ENCODE measurements around the gene LTB. TPM values are rescaled to one million over a fixed set of nuclear protein-coding genes. Genes with fewer than 3 reads are reported as not detected.

LTB gene
- total and polyA plus RNA-seq, 2 of the 13 experiments (the other 11 are each of a cell fraction or from before 2014, with no cell fraction given): 0.09 to 0.22 TPM

DNA sequence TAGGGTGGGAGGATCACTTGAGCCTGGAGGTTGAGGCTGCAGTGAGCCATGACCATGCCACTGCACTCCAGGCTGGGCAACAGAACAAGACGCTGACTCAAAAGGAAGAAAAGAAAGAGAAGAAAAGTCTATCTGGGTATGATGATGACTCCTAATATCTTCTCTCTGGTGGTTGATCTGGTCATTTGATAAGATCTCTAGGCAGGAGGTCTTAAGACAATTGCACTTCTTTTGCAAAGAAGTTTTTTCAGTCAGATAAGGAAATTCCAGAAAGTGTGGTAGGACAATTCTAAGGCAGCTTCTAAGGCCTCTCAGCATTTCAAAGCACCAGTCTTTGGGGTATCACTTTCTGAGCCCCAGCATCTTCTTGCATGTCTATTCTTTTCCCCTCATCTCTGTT is 25.1 kb upstream of the LTB start:
- Histone ChIP-seq H3K4me3 (replicated peaks in 1 of 3; ENCODE audit: insufficient read depth in 1 of 3, low read depth in 2 of 3, low read length in 3 of 3) (no peak overlapping the region), H4K20me1 (ENCODE audit: insufficient read depth, low read length) (no peaks in the 10 kb centered on the region), H3K27ac (ENCODE audit: extremely low read length, insufficient read depth, low read length) (no peak overlapping the region), H3K79me2 (ENCODE audit: insufficient read depth, low read length) (no peaks in the 10 kb centered on the region), H3K27me3 (ENCODE audit: control insufficient read depth in 1 of 2, insufficient read depth in 2 of 2, low read length in 2 of 2) (peaks cover 0 to 2% of the 10 kb centered on the region in 2 experiments; a peak in 3 of 5 replicates), H3K9ac (ENCODE audit: insufficient read depth, low read depth, low read length) (no peak overlapping the region), H3K4me1 (ENCODE audit: insufficient read depth, low read length) (peaks cover 21% of the 10 kb centered on the region), H3K9me3 (ENCODE audit: low read length) (no peaks in the 10 kb centered on the region), H2AFZ (ENCODE audit: low read length) (no peak overlapping the region), H3K4me2 (ENCODE audit: low read depth, low read length) (no peak overlapping the region), H3K36me3 (replicated peaks in 1 of 2; ENCODE audit: control insufficient read depth in 1 of 2, insufficient read depth in 2 of 2, low read length in 2 of 2) (no peaks in the 10 kb centered on the region)
- FAIRE-seq (no peak), ATAC-seq (no peak), DNase-seq (ENCODE audit: low spot score) (no peak)
- 0% methylated on average over 1 of the region's 1 CpG for WGBS (ENCODE audit: low lambda C conversion rate)
- ChIA-PET CTCF (ENCODE audit: low intra/inter-chr PET ratio, low total read pairs) (no interaction called here), POLR2A (interaction anchor here (1.4 kb wide), 1 partner anchor 9 kb away, joined by 4 read pairs; no protein-coding TSS in a partner anchor)
- in situ Hi-C loops (cut with HindIII; ENCODE audit: extremely low pct_ligation_motif_present, low pct_unique_long_range_greater_than_20kb): no loop called here
- no peak for TF ChIP-seq ZNF660 (CRISPR knock-in tag; IDR thresholded peaks at IDR 0.05; ENCODE audit: borderline replicate concordance, low read depth)
- TF ChIP-seq PAX8 (CRISPR knock-in tag; IDR thresholded peaks at IDR 0.05; ENCODE audit: borderline replicate concordance): no peak
- no peak for TF ChIP-seq ZNF225 (CRISPR knock-in tag; IDR thresholded peaks at IDR 0.05)
- TF ChIP-seq MEF2D (CRISPR knock-in tag; IDR thresholded peaks at IDR 0.05): no peak
- TF ChIP-seq ZNF33A (CRISPR knock-in tag; IDR thresholded peaks at IDR 0.05; ENCODE audit: borderline replicate concordance): no peak
- no peak for TF ChIP-seq TMF1 (CRISPR knock-in tag; IDR thresholded peaks at IDR 0.05; ENCODE audit: low read depth)
- no peak for TF ChIP-seq ARID3A (IDR thresholded peaks at IDR 0.05; ENCODE audit: low read depth, low read length)
- TF ChIP-seq ZNF143 (CRISPR knock-in tag; IDR thresholded peaks at IDR 0.05): no peak
- no peak for TF ChIP-seq BHLHE40 (IDR thresholded peaks at IDR 0.05; ENCODE audit: low read length)
- TF ChIP-seq PAXIP1 (CRISPR knock-in tag; conservative IDR thresholded peaks at IDR 0.05): no peak
- no peak for TF ChIP-seq SP5 (CRISPR knock-in tag; IDR thresholded peaks at IDR 0.05; ENCODE audit: borderline replicate concordance, low read depth)
- no peak for TF ChIP-seq HMG20B (CRISPR knock-in tag; conservative IDR thresholded peaks at IDR 0.05)
- no peak for TF ChIP-seq ZBTB39 (CRISPR knock-in tag; IDR thresholded peaks at IDR 0.05)
- TF ChIP-seq ATF7-NPFF (CRISPR knock-in tag; IDR thresholded peaks at IDR 0.05; ENCODE audit: low read depth): no peak
- no peak for TF ChIP-seq MXD3 (CRISPR knock-in tag; IDR thresholded peaks at IDR 0.05)
- no peak for TF ChIP-seq KLF12 (CRISPR knock-in tag; IDR thresholded peaks at IDR 0.05; ENCODE audit: borderline replicate concordance)
- BruUV-seq (replicated peaks): no TSS peak
- intact Hi-C loops (cut with micrococcal nuclease; ENCODE audit: unreplicated experiment): no loop called here
